ENCODE measurements around the gene UEVLD. TPM values are rescaled to one million over a fixed set of nuclear protein-coding genes. Genes with fewer than 3 reads are reported as not detected.

UEVLD gene
- total and polyA plus RNA-seq, 7 donors = 9.4 to 38.6 (median 14.1) TPM

GRCh38 chr11:18526130-18526520 is 62.4 kb downstream of the UEVLD start:
- no peak for DNase-seq
- Histone ChIP-seq H3K27me3 (ENCODE audit: insufficient read depth in 3 of 3, low read length in 2 of 3) (no peaks in the 10 kb centered on the region), H3K9me3 (no peaks in the 10 kb centered on the region), H3K27ac (peak overlapping the region; percentile 99), H3K36me3 (ENCODE audit: insufficient read depth in 1 of 2, low read depth in 1 of 2) (peaks cover 0 to 40% of the 10 kb centered on the region in 2 donors), H3K4me3 (peak overlapping the region; percentile 96), H3K4me1 (peaks cover 27% of the 10 kb centered on the region)
- TF ChIP-seq CTCF (IDR thresholded peaks at IDR 0.05) = no peak
- WGBS, 3 donors = 0 to 1% (median 1%) methylated on average over 7 to 8 of the region's 8 CpGs
- intact Hi-C loops (cut with DNase I) = loop anchor here (2.0 to 10.0 kb wide), 4 partner anchors 63 to 1689 kb away; partner anchors contain the start of genes GTF2H1 (in 1 of the 2), HPS5 (in 1 of the 2) and UEVLD (in 1 of the 2)
- no peak for ATAC-seq

GRCh38 chr11:18524248-18524647 is 64.3 kb downstream of the UEVLD start:
- ATAC-seq (no peak), DNase-seq (no peak)
- Histone ChIP-seq H3K4me3 (peak overlapping the region; percentile 96), H3K4me1 (peaks cover 27% of the 10 kb centered on the region), H3K27ac (no peak overlapping the region), H3K27me3 (ENCODE audit: insufficient read depth in 3 of 3, low read length in 2 of 3) (no peaks in the 10 kb centered on the region), H3K9me3 (no peaks in the 10 kb centered on the region), H3K36me3 (ENCODE audit: insufficient read depth in 1 of 2, low read depth in 1 of 2) (peaks cover 0 to 41% of the 10 kb centered on the region in 2 donors)
- TF ChIP-seq CTCF (IDR thresholded peaks at IDR 0.05) = no peak
- intact Hi-C loops (cut with DNase I) = loop anchor here in 1 of 2 donors (10.0 kb wide), 1 partner anchor 199 kb away; the partner anchor contains the start of genes GTF2H1 and HPS5
- 83 to 93% (median 85%) methylated on average over 1 of the region's 1 CpG for WGBS, 3 donors

DNA sequence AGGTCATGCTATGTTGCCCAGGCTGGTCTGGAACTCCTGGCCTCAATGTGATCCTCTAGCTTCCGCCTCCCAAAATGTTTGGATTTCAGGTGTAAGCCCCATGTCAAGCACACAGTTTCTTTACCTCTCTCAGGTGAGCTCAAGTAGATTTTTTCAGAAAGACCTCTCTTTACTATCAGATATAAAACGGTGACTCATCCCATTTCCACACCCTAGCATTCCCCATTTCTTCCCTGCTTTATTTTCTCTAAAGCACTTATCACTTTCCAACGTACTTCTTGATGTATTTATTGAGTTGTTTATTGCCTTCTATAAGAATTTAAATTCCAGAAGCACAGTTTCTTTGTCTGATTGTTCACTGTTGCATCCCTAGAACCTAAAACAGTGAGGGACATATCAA is 65.5 kb downstream of the UEVLD start:
- 85 to 93% (median 86%) methylated on average over 3 of the region's 3 CpGs for WGBS, 3 donors
- Histone ChIP-seq H3K27me3 (ENCODE audit: insufficient read depth in 3 of 3, low read length in 2 of 3) (no peaks in the 10 kb centered on the region), H3K27ac (no peak overlapping the region), H3K36me3 (ENCODE audit: insufficient read depth in 1 of 2, low read depth in 1 of 2) (peaks cover 0 to 44% of the 10 kb centered on the region in 2 donors), H3K4me1 (peaks cover 27% of the 10 kb centered on the region), H3K4me3 (no peak overlapping the region), H3K9me3 (no peaks in the 10 kb centered on the region)
- TF ChIP-seq CTCF (IDR thresholded peaks at IDR 0.05) = no peak
- ATAC-seq (no peak), DNase-seq (no peak)
- intact Hi-C loops (cut with DNase I) = loop anchor here in 1 of 2 donors (10.0 kb wide), 1 partner anchor 198 kb away; the partner anchor contains the start of genes GTF2H1 and HPS5

DNA sequence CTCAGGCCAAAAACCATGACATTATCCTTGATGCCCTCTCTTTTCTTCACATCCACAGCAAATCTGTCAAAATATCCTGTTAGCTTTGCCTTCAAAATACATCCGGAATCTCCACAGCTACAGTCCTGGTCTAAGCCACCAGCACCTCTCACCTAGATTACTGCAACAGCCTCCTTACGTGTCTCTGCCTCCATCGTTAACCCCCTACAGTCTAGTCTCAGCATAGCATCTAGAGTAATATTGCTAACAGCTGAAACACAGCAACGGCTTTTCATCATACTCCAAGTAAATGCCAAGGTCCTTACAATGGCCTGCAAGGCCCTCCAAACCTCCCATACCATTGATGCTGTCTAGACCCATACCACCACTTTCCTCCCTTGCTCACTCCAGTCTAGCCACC is 66.1 kb downstream of the UEVLD start:
- no peak for DNase-seq
- ATAC-seq = no peak
- Histone ChIP-seq H3K4me1 (peaks cover 22% of the 10 kb centered on the region), H3K4me3 (no peak overlapping the region), H3K27me3 (ENCODE audit: insufficient read depth in 3 of 3, low read length in 2 of 3) (no peaks in the 10 kb centered on the region), H3K27ac (no peak overlapping the region), H3K9me3 (no peaks in the 10 kb centered on the region), H3K36me3 (ENCODE audit: insufficient read depth in 1 of 2, low read depth in 1 of 2) (peaks cover 0 to 51% of the 10 kb centered on the region in 2 donors)
- intact Hi-C loops (cut with DNase I) = loop anchor here in 1 of 2 donors (10.0 kb wide), 1 partner anchor 198 kb away; the partner anchor contains the start of genes GTF2H1 and HPS5
- 62 to 80% (median 65%) methylated on average over 4 of the region's 4 CpGs for WGBS, 3 donors
- TF ChIP-seq CTCF (IDR thresholded peaks at IDR 0.05) = no peak

- DNase-seq (no peak), ATAC-seq (no peak)
- Histone ChIP-seq H3K27ac (no peak overlapping the region), H3K9me3 (no peaks in the 10 kb centered on the region), H3K4me1 (peaks cover 22% of the 10 kb centered on the region), H3K27me3 (ENCODE audit: insufficient read depth in 3 of 3, low read length in 2 of 3) (no peaks in the 10 kb centered on the region), H3K36me3 (ENCODE audit: insufficient read depth in 1 of 2, low read depth in 1 of 2) (peaks cover 0 to 58% of the 10 kb centered on the region in 2 donors), H3K4me3 (no peak overlapping the region)
- TF ChIP-seq CTCF (IDR thresholded peaks at IDR 0.05) = no peak
- intact Hi-C loops (cut with DNase I) = loop anchor here in 1 of 2 donors (10.0 kb wide), 1 partner anchor 196 kb away; the partner anchor contains the start of genes GTF2H1 and HPS5
- 58 to 94% (median 84%) methylated on average over 3 of the region's 3 CpGs for WGBS, 3 donors
Measured at GRCh38 chr11:18521122-18521521, 67.4 kb downstream of the UEVLD start.

All from psoas muscle (tissue), 8 donors.